ENCODE data around the gene POGK. TPM values are rescaled to one million over a fixed set of nuclear protein-coding genes. Genes with fewer than 3 reads are reported as not detected.

Gene POGK
- total RNA-seq, 1 experiment from 2014 or later = 47.7 TPM

DNA sequence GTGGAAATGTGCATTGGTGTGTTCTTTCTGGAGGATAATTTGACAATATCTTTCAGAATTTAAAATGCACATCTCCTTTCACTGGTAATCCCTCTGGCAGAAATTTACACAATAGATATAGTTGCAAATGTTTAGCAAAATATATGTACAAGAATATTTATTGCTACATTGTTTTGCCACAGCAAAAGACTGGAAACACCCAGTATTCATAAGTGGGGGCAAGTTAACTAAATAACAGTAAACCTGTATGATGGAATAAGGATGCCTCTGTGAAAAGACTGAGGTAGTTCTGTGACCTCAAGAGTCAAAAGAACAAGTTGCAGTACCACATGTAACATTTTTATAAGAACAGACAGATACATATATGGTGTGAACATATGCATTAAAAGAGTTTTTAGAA lies 50.5 kb downstream of the POGK start:
- no peak overlapping the region for H3K14ac ChIP-seq (ENCODE audit: insufficient read depth, low read length)
- no peaks in the 10 kb centered on the region for H3K9me3 ChIP-seq (ENCODE audit: control insufficient read depth, low read depth, low read length)
- H3K18ac ChIP-seq (ENCODE audit: insufficient read length, low read depth, low read length) = no peak overlapping the region
- Mint-ChIP-seq H3K36me3 (ENCODE audit: insufficient read depth in 1 of 3, low read depth in 3 of 3) (no peaks in the 10 kb centered on the region), H3K27me3 (ENCODE audit: low read depth) (peaks cover 15% of the 10 kb centered on the region), H3K9me3 (no peaks in the 10 kb centered on the region), H3K4me3 (no peak overlapping the region), H3K27ac (no peak overlapping the region), H3K4me1 (no peaks in the 10 kb centered on the region)
- TF ChIP-seq, protein P1, sequence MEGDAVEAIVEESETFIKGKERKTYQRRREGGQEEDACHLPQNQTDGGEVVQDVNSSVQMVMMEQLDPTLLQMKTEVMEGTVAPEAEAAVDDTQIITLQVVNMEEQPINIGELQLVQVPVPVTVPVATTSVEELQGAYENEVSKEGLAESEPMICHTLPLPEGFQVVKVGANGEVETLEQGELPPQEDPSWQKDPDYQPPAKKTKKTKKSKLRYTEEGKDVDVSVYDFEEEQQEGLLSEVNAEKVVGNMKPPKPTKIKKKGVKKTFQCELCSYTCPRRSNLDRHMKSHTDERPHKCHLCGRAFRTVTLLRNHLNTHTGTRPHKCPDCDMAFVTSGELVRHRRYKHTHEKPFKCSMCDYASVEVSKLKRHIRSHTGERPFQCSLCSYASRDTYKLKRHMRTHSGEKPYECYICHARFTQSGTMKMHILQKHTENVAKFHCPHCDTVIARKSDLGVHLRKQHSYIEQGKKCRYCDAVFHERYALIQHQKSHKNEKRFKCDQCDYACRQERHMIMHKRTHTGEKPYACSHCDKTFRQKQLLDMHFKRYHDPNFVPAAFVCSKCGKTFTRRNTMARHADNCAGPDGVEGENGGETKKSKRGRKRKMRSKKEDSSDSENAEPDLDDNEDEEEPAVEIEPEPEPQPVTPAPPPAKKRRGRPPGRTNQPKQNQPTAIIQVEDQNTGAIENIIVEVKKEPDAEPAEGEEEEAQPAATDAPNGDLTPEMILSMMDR (conservative IDR thresholded peaks at IDR 0.05) = no peak
- H3K23ac ChIP-seq (ENCODE audit: insufficient read length, low read depth, low read length) = no peak overlapping the region
- no peaks in the 10 kb centered on the region for H3K4me1 ChIP-seq (ENCODE audit: insufficient read depth, low read length)
- no peak overlapping the region for H3K4ac ChIP-seq (ENCODE audit: low read depth, low read length)
- H2BK12ac ChIP-seq (ENCODE audit: insufficient read length, low read depth, low read length) = no peak overlapping the region
- H2BK20ac ChIP-seq (ENCODE audit: low read depth, low read length, poor library complexity, severe bottlenecking) = no peak overlapping the region
- H2BK120ac ChIP-seq (ENCODE audit: low read depth, low read length, poor library complexity, severe bottlenecking) = no peak overlapping the region
- no peak overlapping the region for H3K9ac ChIP-seq (ENCODE audit: extremely low read depth, insufficient read length, low read length)
- H3K27me3 ChIP-seq (ENCODE audit: insufficient read depth, low read length) = no peaks in the 10 kb centered on the region
- H3K56ac ChIP-seq (ENCODE audit: insufficient read length, low read depth, low read length) = no peak overlapping the region
- H4K20me1 ChIP-seq (ENCODE audit: control insufficient read depth, insufficient read depth, insufficient read length) = no peaks in the 10 kb centered on the region
- no peak overlapping the region for H2BK15ac ChIP-seq (ENCODE audit: low read depth, low read length)
- no peak overlapping the region for H3T11ph ChIP-seq (ENCODE audit: low read length)
- no peak overlapping the region for H2AK5ac ChIP-seq (ENCODE audit: insufficient read length, low read length)
- no peak overlapping the region for H2AFZ ChIP-seq (ENCODE audit: low read length)
- H3K4me2 ChIP-seq (ENCODE audit: insufficient read depth, insufficient read length, low read length) = no peak overlapping the region
- no peaks in the 10 kb centered on the region for H3K79me1 ChIP-seq (ENCODE audit: insufficient read depth, low read depth, low read length, poor library complexity, severe bottlenecking)
- no peak overlapping the region for H2BK5ac ChIP-seq (ENCODE audit: insufficient read length, low read length)
- no peak overlapping the region for H3K27ac ChIP-seq (ENCODE audit: insufficient read length, low read depth, low read length)
- no peaks in the 10 kb centered on the region for H3K79me2 ChIP-seq (ENCODE audit: insufficient read depth, low read length)
- H3K23me2 ChIP-seq (ENCODE audit: insufficient read length, low read depth, low read length, poor library complexity, severe bottlenecking) = no peaks in the 10 kb centered on the region
- no peak for DNase-seq
- no peak overlapping the region for H4K5ac ChIP-seq (ENCODE audit: insufficient read length, low read depth, low read length)
- no peak overlapping the region for H4K8ac ChIP-seq (replicated peaks; ENCODE audit: insufficient read length, low read depth, low read length)
- no peak overlapping the region for H4K91ac ChIP-seq (ENCODE audit: insufficient read length, low read depth, low read length)
